GM19193 (cell line): Measurements from ENCODE around the gene DNAAF3.

ENCODE experiments used
- POLR2A ChIP-seq: IDR thresholded peaks from 4 replicates; pipeline ENCODE4 v1.6.1; 2011; ENCODE audit not compliant: insufficient read depth, insufficient read length; ENCODE audit errors: extremely low read depth

Gene DNAAF3

DNA sequence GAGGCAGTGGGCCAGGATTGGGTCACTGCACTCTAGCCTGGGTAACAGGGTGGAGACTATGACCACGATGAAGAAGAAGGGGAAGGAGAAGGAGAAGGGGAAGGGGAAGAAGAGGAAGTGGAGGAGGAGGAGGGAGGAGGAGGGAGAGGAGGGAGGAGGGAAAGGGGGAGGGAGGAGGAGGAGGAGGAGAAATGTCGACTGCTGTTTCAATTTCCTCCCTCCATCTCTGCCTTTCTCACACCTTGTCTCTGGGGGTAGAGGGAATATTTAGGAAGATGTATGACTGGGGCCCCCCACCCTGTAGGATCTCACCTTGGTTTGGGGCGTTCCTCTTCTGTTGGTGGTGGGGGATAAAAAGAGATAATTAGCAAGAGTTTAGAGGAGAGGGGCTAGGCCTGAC lies 21.2 kb downstream of the DNAAF3 start:
- TF ChIP-seq POLR2A = no peak

- TF ChIP-seq POLR2A = no peak
Observed at GRCh38 chr19:55141696-55142095, 24.7 kb downstream of the DNAAF3 start.

- TF ChIP-seq POLR2A = no peak
Observed at GRCh38 chr19:55137915-55138314, 28.5 kb downstream of the DNAAF3 start.

- no peak for TF ChIP-seq POLR2A
Observed at GRCh38 chr19:55136399-55137102, 29.9 kb downstream of the DNAAF3 start.

- no peak for TF ChIP-seq POLR2A
Observed at GRCh38 chr19:55134736-55135135, 31.7 kb downstream of the DNAAF3 start.

GRCh38 chr19:55133639-55134444 lies 32.6 kb downstream of the DNAAF3 start:
- no peak for TF ChIP-seq POLR2A

GRCh38 chr19:55132453-55133129 lies 33.8 kb downstream of the DNAAF3 start:
- no peak for TF ChIP-seq POLR2A

DNA sequence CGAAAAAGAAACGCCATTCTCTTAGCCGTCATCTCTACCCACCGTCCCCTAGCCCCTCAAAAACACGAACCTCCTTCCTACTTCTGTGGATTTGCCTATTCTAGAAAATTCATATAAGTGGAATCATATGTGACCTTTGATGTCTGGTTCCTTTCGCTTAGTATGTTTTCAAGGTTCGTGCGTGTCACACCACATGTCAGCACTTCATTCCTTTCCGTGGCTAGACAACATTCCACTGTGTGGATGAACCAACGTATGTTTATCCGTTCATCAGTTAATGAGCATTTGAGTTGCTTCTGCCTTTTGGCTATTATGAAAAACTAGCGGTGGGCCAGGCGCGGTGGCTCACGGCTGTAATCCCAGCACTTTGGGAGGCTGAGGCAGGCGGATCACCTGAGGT lies 35.0 kb downstream of the DNAAF3 start:
- no peak for TF ChIP-seq POLR2A

DNA sequence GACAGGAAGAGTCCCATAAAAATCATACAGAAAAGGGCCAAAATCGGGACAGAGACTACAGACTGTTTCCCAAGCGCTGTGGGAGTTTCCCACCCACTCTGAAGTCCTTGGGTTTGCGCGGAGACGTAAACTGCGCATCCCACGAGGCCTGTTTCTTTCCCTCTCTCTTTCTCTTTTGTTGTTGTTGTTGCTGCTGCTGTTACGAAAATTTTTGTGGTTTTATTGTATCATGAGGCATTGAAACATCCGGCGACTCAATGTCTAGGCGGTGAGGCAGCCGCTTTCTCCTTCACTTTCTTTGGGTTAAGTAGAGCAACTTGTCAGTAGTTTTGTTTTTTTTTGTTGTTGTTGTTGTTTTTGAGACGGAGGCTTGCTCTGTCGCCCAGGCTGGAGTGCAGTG lies 47.4 kb downstream of the DNAAF3 start:
- no peak for TF ChIP-seq POLR2A

DNA sequence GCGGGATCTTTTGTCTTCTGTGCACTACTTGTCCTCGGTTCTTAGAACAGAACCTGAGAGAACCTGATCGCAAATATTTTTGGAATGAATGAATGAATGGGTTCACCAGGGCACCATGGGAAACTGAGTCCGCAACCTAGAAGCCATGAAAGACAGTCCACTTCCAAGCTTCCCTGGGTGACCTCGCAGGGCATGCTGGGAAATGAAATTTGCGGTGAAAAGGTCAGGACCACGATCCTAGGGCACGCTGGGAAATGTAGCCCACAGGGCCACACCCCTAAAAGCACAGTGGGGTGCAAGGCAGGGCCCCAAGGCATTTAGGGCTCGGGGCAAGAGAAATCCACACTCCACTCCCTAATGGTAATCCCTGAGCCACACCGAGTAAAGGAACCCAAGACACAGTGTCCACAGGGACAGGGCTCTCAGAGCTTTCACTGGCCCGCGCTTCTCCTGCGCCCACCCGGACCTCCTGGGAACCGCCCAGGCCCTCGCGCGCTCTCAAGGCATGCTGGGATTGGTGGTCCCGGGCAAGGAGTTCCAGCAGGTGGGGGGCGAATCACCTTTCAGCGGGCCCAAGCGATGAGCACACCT lies 47.9 kb downstream of the DNAAF3 start:
- no peak for TF ChIP-seq POLR2A

DNA sequence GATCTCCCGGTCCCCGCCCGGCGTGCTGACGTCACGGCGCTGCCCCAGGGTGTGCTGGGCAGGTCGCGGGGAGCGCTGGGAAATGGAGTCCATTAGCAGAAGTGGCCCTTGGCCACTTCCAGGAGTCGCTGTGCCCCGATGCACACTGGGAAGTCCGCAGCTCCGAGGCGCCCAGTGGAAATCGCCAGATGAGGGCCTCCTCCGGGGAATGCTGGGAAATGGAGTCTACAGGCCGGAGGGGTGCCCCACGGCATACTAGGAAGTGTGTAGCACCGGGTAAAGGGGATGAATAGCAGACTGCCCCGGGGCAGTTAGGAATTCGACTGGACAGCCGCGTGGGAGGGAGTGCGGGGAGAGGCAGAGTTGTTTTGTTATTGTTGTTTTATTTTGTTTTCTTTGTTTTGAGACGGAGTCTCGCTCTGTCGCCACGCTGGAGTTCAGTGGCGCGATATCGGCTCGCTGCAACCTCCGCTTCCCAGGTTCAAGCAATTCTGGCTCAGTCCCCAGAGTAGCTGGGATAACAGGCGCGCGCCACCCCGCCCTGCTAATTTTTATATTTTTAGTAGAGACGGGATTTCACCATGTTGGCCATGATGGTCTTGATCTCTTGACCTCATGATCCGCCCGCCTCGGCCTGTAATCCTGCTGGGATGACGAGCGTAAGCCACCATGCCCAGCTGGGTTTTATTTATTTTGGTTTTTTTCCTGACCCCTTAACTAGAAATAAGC lies 48.6 kb downstream of the DNAAF3 start:
- peak; percentile 71 for TF ChIP-seq POLR2A

GRCh38 chr19:55116859-55117662 lies 49.4 kb downstream of the DNAAF3 start, which contains the start of gene PPP1R12C:
Gene PPP1R12C, minus strand, starts transcription at chr19:55117637. Its CDS starts 94 bp downstream, at chr19:55117543.
- no peak for TF ChIP-seq POLR2A

GRCh38 chr19:55116232-55116858 lies 50.1 kb downstream of the DNAAF3 start:
- no peak for TF ChIP-seq POLR2A
